MM.1S (cell line): ENCODE data around the gene ETNK2.

Experiments used
- DNase-seq: peaks from one replicate; pipeline ENCODE4 v3.0.0-alpha.2; 2015
- H2AFZ ChIP-seq: fragments of 300-600 bp; sonication (generic); 2 replicates; pipeline ENCODE4 v1.6.0; 2016; ENCODE audit warnings: antibody characterized with exemption, low read length
- H3F3A ChIP-seq: fragments of 300-600 bp; sonication (generic); 2 replicates; pipeline ENCODE4 v1.6.1; 2016; ENCODE audit warnings: mild to moderate bottlenecking, antibody characterized with exemption, low read length, moderate library complexity, mixed read lengths; ENCODE audit not compliant: insufficient read depth
- H3K27ac ChIP-seq: fragments of 300-600 bp; sonication (generic); 2 replicates; pipeline ENCODE4 v1.5.1; 2016; ENCODE audit warnings: mild to moderate bottlenecking, low read length
- H3K27me3 ChIP-seq: fragments of 300-600 bp; sonication (generic); replicated peaks from 2 replicates; pipeline ENCODE4 v1.6.0; 2016; ENCODE audit warnings: low read length; ENCODE audit not compliant: insufficient read depth
- H3K36me3 ChIP-seq: fragments of 300-600 bp; sonication (generic); replicated peaks from 2 replicates; pipeline ENCODE4 v1.6.1; 2016; ENCODE audit warnings: mild to moderate bottlenecking, low read length, mixed read lengths; ENCODE audit not compliant: insufficient read depth
- H3K4me1 ChIP-seq: fragments of 300-600 bp; sonication (generic); 2 replicates; pipeline ENCODE4 v1.6.1; 2016; ENCODE audit warnings: low read length, mixed read lengths
- H3K4me2 ChIP-seq: fragments of 300-600 bp; sonication (generic); 2 replicates; pipeline ENCODE4 v1.6.0; 2016; ENCODE audit warnings: low read depth, low read length
- H3K4me3 ChIP-seq: fragments of 300-600 bp; sonication (generic); 2 replicates; pipeline ENCODE4 v1.5.1; 2016; ENCODE audit warnings: low read length, mixed read lengths
- H3K79me2 ChIP-seq: fragments of 300-600 bp; sonication (generic); 2 replicates; pipeline ENCODE4 v1.6.1; 2016; ENCODE audit warnings: mixed run types, low read length, mixed read lengths
- H3K9ac ChIP-seq: fragments of 300-600 bp; sonication (generic); 2 replicates; pipeline ENCODE4 v1.6.1; 2016; ENCODE audit warnings: low read length, mixed read lengths
- H3K9me2 ChIP-seq: fragments of 300-600 bp; sonication (generic); replicated peaks from 2 replicates; pipeline ENCODE4 v1.6.1; 2016; ENCODE audit warnings: mild to moderate bottlenecking, low read length, mixed read lengths; ENCODE audit not compliant: insufficient read depth
- H3K9me3 ChIP-seq: fragments of 300-600 bp; sonication (generic); replicated peaks from 2 replicates; pipeline ENCODE4 v1.6.1; 2016; ENCODE audit warnings: mild to moderate bottlenecking, low read length, mixed read lengths; ENCODE audit not compliant: insufficient read depth
- H4K20me1 ChIP-seq: fragments of 300-600 bp; sonication (generic); 2 replicates; pipeline ENCODE4 v1.6.1; 2016; ENCODE audit warnings: mild to moderate bottlenecking, low read length, moderate library complexity, mixed read lengths; ENCODE audit not compliant: insufficient read depth
- CTCF ChIP-seq: fragments of 300-600 bp; sonication (generic); IDR thresholded peaks from 2 replicates; pipeline ENCODE4 v1.5.1; 2016; ENCODE audit warnings: antibody characterized with exemption, low read length, mixed read lengths
- EZH2 ChIP-seq: fragments of 300-600 bp; sonication (generic); optimal IDR thresholded peaks from 2 replicates; pipeline ENCODE3; 2017; ENCODE audit warnings: low read depth, mild to moderate bottlenecking, antibody characterized with exemption, low read length, mixed read lengths
- EZH2phosphoT487 ChIP-seq: fragments of 300-600 bp; sonication (generic); IDR thresholded peaks from 2 replicates; pipeline ENCODE4 v1.6.1; 2018; ENCODE audit warnings: antibody characterized with exemption, low read length

The ETNK2 gene

GRCh38 chr1:204093781-204094180 is 58.1 kb downstream of the ETNK2 start:
- no peaks in the 10 kb centered on the region for H3F3A ChIP-seq
- H3K9ac ChIP-seq: no peak overlapping the region
- no peak overlapping the region for H3K4me3 ChIP-seq
- H3K9me3 ChIP-seq: no peaks in the 10 kb centered on the region
- H3K27ac ChIP-seq: no peak overlapping the region
- H3K79me2 ChIP-seq: no peaks in the 10 kb centered on the region
- no peaks in the 10 kb centered on the region for H4K20me1 ChIP-seq
- no peaks in the 10 kb centered on the region for H3K36me3 ChIP-seq
- H3K9me2 ChIP-seq: no peaks in the 10 kb centered on the region
- TF ChIP-seq CTCF (no peak), EZH2 (no peak), EZH2phosphoT487 (no peak)
- H3K27me3 ChIP-seq: no peaks in the 10 kb centered on the region
- no peak overlapping the region for H3K4me2 ChIP-seq
- no peak for DNase-seq
- H2AFZ ChIP-seq: no peak overlapping the region
- no peaks in the 10 kb centered on the region for H3K4me1 ChIP-seq

- H3F3A ChIP-seq: no peaks in the 10 kb centered on the region
- no peak overlapping the region for H3K9ac ChIP-seq
- H3K79me2 ChIP-seq: no peaks in the 10 kb centered on the region
- no peaks in the 10 kb centered on the region for H3K9me3 ChIP-seq
- no peak overlapping the region for H2AFZ ChIP-seq
- no peak overlapping the region for H3K27ac ChIP-seq
- TF ChIP-seq EZH2phosphoT487: no peak
- no peak for TF ChIP-seq CTCF
- no peak for TF ChIP-seq EZH2
- H4K20me1 ChIP-seq: no peaks in the 10 kb centered on the region
- H3K27me3 ChIP-seq: no peaks in the 10 kb centered on the region
- H3K4me3 ChIP-seq: no peak overlapping the region
- H3K4me2 ChIP-seq: no peak overlapping the region
- DNase-seq: no peak
- H3K36me3 ChIP-seq: no peaks in the 10 kb centered on the region
- H3K9me2 ChIP-seq: no peaks in the 10 kb centered on the region
- no peaks in the 10 kb centered on the region for H3K4me1 ChIP-seq
Observed at GRCh38 chr1:204093421-204093717, 58.5 kb downstream of the ETNK2 start.

- no peaks in the 10 kb centered on the region for H3K4me1 ChIP-seq
- no peaks in the 10 kb centered on the region for H3K79me2 ChIP-seq
- no peak overlapping the region for H3K9ac ChIP-seq
- H3K27ac ChIP-seq: no peak overlapping the region
- H3K9me3 ChIP-seq: no peaks in the 10 kb centered on the region
- no peak overlapping the region for H3K4me3 ChIP-seq
- H4K20me1 ChIP-seq: no peaks in the 10 kb centered on the region
- no peak overlapping the region for H2AFZ ChIP-seq
- TF ChIP-seq EZH2 (no peak), CTCF (no peak)
- H3K9me2 ChIP-seq: no peaks in the 10 kb centered on the region
- DNase-seq: no peak
- no peaks in the 10 kb centered on the region for H3K27me3 ChIP-seq
- no peaks in the 10 kb centered on the region for H3K36me3 ChIP-seq
- H3F3A ChIP-seq: no peaks in the 10 kb centered on the region
- no peak overlapping the region for H3K4me2 ChIP-seq
Observed at GRCh38 chr1:204092632-204093420, 59.0 kb downstream of the ETNK2 start.
